Urinary bladder (tissue), 4 donors: ENCODE data around the gene FN3K. TPM values are rescaled to one million over a fixed set of nuclear protein-coding genes. Genes with fewer than 3 reads are reported as not detected.
"Not testable (repeated sequence)": the region's sequence is repeated elsewhere in the genome, so short reads cannot be mapped to it uniquely, and the experiment has no call there.

Experiments used
- DNase-seq: peaks from one replicate; pipeline ENCODE4 v3.0.0-alpha.2; 2015; ENCODE audit errors: extremely low spot score
- H3K27ac ChIP-seq: one replicate; pipeline ENCODE4 v1.5.1; 2013; ENCODE audit warnings: low read depth, mild to moderate bottlenecking, moderate library complexity
- H3K36me3 ChIP-seq: one replicate; pipeline ENCODE4 v1.6.1; 2013; ENCODE audit warnings: mild to moderate bottlenecking, moderate library complexity; ENCODE audit not compliant: insufficient read depth
- H3K4me1 ChIP-seq: one replicate; pipeline ENCODE4 v1.6.1; 2013; ENCODE audit warnings: mild to moderate bottlenecking, moderate library complexity; ENCODE audit not compliant: insufficient read depth
- H3K4me3 ChIP-seq: one replicate; pipeline ENCODE4 v1.5.1; 2013; ENCODE audit warnings: low read depth, low read length
- WGBS: extraction: QIAGEN DNeasy Blood & Tissue Kit; methylation state at CpG from one replicate; pipeline ENCODE4 v1.1.7; 2013; 5-methylcytosine and 5-hydroxymethylcytosine counted together
- polyA plus RNA-seq: library from polyadenylated mRNA; stranded (reverse); fragments of 200-250 nt; gene quantifications from one replicate; pipeline ENCODE4 v1.2.3, GENCODE V29; 2013
- total RNA-seq: library from RNA; depleted of rRNA; stranded (reverse); fragments of >200 nt; gene quantifications from one replicate; pipeline ENCODE4 v1.2.3, GENCODE V29; 2014
- donor health status: healthy with polysubstance abuse.
- donor health status: healthy.

The FN3K gene
- total and polyA plus RNA-seq, 2 donors = 3.4 to 13.4 TPM

GRCh38 chr17:82737967-82738877 lies 2.8 kb downstream of the FN3K start:
- WGBS = 85% methylated on average over 26 of the region's 26 CpGs

GRCh38 chr17:82740906-82741759 lies 5.7 kb downstream of the FN3K start:
- Histone ChIP-seq H3K36me3 (no peaks in the 10 kb centered on the region), H3K27ac (no peak overlapping the region)
- 97% methylated on average over 10 of the region's 10 CpGs for WGBS

More at GRCh38 chr17:82737967-82738877, 2.8 kb downstream of the FN3K start:
- no peak for DNase-seq
- H3K27ac ChIP-seq = no peak overlapping the region
- no peak overlapping the region for H3K4me3 ChIP-seq
- H3K4me1 ChIP-seq = no peaks in the 10 kb centered on the region
- no peaks in the 10 kb centered on the region for H3K36me3 ChIP-seq

GRCh38 chr17:82743344-82744219 lies 8.2 kb downstream of the FN3K start:
- no peaks in the 10 kb centered on the region for H3K4me1 ChIP-seq
- 92% methylated on average over 16 of the region's 16 CpGs for WGBS
- H3K4me3 ChIP-seq = no peak overlapping the region
- H3K27ac ChIP-seq = no peak overlapping the region
- no peak for DNase-seq
- no peaks in the 10 kb centered on the region for H3K36me3 ChIP-seq

More at GRCh38 chr17:82740906-82741759, 5.7 kb downstream of the FN3K start:
- no peak for DNase-seq
- Histone ChIP-seq H3K4me1 (no peaks in the 10 kb centered on the region), H3K4me3 (no peak overlapping the region)

GRCh38 chr17:82744736-82745135 lies 9.3 kb downstream of the FN3K start:
- H3K4me1 ChIP-seq, H3K27ac ChIP-seq, H3K4me3 ChIP-seq, H3K36me3 ChIP-seq, DNase-seq: not testable (repeated sequence)
- WGBS = 60% methylated on average over 7 of the region's 7 CpGs

GRCh38 chr17:82745524-82745923 lies 10.1 kb downstream of the FN3K start:
- Histone ChIP-seq H3K4me1 (no peaks in the 10 kb centered on the region), H3K36me3 (no peaks in the 10 kb centered on the region), H3K27ac (no peak overlapping the region), H3K4me3 (no peak overlapping the region)
- 84% methylated on average over 8 of the region's 8 CpGs for WGBS
- no peak for DNase-seq

- Histone ChIP-seq H3K4me3 (no peak overlapping the region), H3K27ac (no peak overlapping the region), H3K36me3 (no peaks in the 10 kb centered on the region), H3K4me1 (no peaks in the 10 kb centered on the region)
- DNase-seq = no peak
- WGBS = 91% methylated on average over 16 of the region's 16 CpGs
Measured at GRCh38 chr17:82748756-82749155, 13.3 kb downstream of the FN3K start.

GRCh38 chr17:82750241-82750908 lies 15.0 kb downstream of the FN3K start:
- 53% methylated on average over 40 of the region's 40 CpGs for WGBS
- Histone ChIP-seq H3K27ac (peak overlapping the region; percentile 28), H3K4me3 (no peak overlapping the region), H3K36me3 (no peaks in the 10 kb centered on the region), H3K4me1 (no peaks in the 10 kb centered on the region)
- no peak for DNase-seq

GRCh38 chr17:82751171-82751570 lies 15.8 kb downstream of the FN3K start:
- no peak overlapping the region for H3K27ac ChIP-seq
- H3K4me3 ChIP-seq = peak overlapping the region; percentile 84
- no peaks in the 10 kb centered on the region for H3K36me3 ChIP-seq
- no peaks in the 10 kb centered on the region for H3K4me1 ChIP-seq
- 1% methylated on average over 55 of the region's 56 CpGs for WGBS
- DNase-seq = no peak

GRCh38 chr17:82751571-82752370 lies 16.4 kb downstream of the FN3K start, which contains the start of gene TBCD:
TBCD (plus strand) TSS chr17:82752065; CDS start chr17:82752194, 129 bp downstream.
- Histone ChIP-seq H3K4me3 (peak within 1 kb of the TSS; percentile 84), H3K4me1 (no peaks in the 10 kb centered on the region), H3K36me3 (no peaks in the 10 kb centered on the region), H3K27ac (peak within 1 kb of the TSS; percentile 86)
- no peak for DNase-seq
- WGBS = 1% methylated on average over 111 of the region's 114 CpGs

GRCh38 chr17:82752371-82753200 lies 17.2 kb downstream of the FN3K start:
- Histone ChIP-seq H3K4me3 (peak overlapping the region; percentile 84), H3K4me1 (no peaks in the 10 kb centered on the region), H3K36me3 (no peaks in the 10 kb centered on the region), H3K27ac (no peak overlapping the region)
- under 1% methylated on average over 72 of the region's 72 CpGs for WGBS
- no peak for DNase-seq

GRCh38 chr17:82753201-82753464 lies 17.7 kb downstream of the FN3K start:
- no peak for DNase-seq
- 34% methylated on average over 8 of the region's 8 CpGs for WGBS

More at GRCh38 chr17:82753201-82753464, 17.7 kb downstream of the FN3K start:
- Histone ChIP-seq H3K4me1 (no peaks in the 10 kb centered on the region), H3K27ac (no peak overlapping the region), H3K4me3 (no peak overlapping the region), H3K36me3 (no peaks in the 10 kb centered on the region)
